HEK293 (cell line): ENCODE results near the gene CCDC167.

Experiments
- CTCF ChIA-PET: fragments of 350-600 bp; formaldehyde crosslinking; extraction: SDS; loops from one replicate; lab custom pipeline; 2021; ENCODE audit warnings: antibody characterized with exemption; lab: Yijun Ruan, JAX
- POLR2A ChIA-PET: fragments of 300-600 bp; formaldehyde crosslinking; extraction: SDS; loops from one replicate; lab custom pipeline; 2020; ENCODE audit warnings: antibody characterized with exemption, inconsistent platforms; lab: Yijun Ruan, JAX
- H3K27ac ChIP-seq: fragments of 200-500 bp; sonication (Bioruptor generic); 2 replicates; pipeline ENCODE4 v1.5.1; 2014; ENCODE audit warnings: low read depth, low read length, control low read depth, inconsistent platforms; ENCODE audit errors: extremely low read depth
- H3K36me3 ChIP-seq, 2 experiments: fragments of 200-500 bp in 1 of 2; sonication (Bioruptor generic) in 1 of 2; 1 replicate in 1 of 2; 2 replicates in 1 of 2; pipeline ENCODE4 v1.5.1; 2014 to 2017; ENCODE audit warnings: inconsistent platforms in 2 of 2, low read length in 2 of 2; ENCODE audit not compliant: control insufficient read depth in 2 of 2, insufficient read depth in 1 of 2
- H3K4me1 ChIP-seq: fragments of 200-500 bp; sonication (Bioruptor generic); 2 replicates; pipeline ENCODE4 v1.5.1; 2014; ENCODE audit warnings: mild to moderate bottlenecking, low read length, inconsistent platforms; ENCODE audit not compliant: control insufficient read depth, insufficient read depth
- H3K4me3 ChIP-seq: 2 replicates; pipeline ENCODE4 v1.5.1; 2011; ENCODE audit warnings: low read depth, mild to moderate bottlenecking, control low read depth, low read length, moderate library complexity
- H3K9me3 ChIP-seq: fragments of 200-500 bp; sonication (Bioruptor generic); 2 replicates; pipeline ENCODE4 v1.5.1; 2014; ENCODE audit warnings: low read depth, low read length, inconsistent platforms; ENCODE audit not compliant: control insufficient read depth, insufficient read depth
- BCL11B ChIP-seq: fragments of 450-650 bp; formaldehyde crosslinking; IDR thresholded peaks from 2 replicates; pipeline ENCODE4 v1.5.1; 2016; ENCODE audit warnings: low read depth, missing biosample characterization, missing genetic modification characterization
- GFI1B ChIP-seq: fragments of 450-650 bp; formaldehyde crosslinking; IDR thresholded peaks from 2 replicates; pipeline ENCODE4 v1.5.1; 2016; ENCODE audit warnings: missing biosample characterization, missing genetic modification characterization
- GLI2 ChIP-seq: fragments of 450-650 bp; formaldehyde crosslinking; IDR thresholded peaks from 2 replicates; pipeline ENCODE4; 2017; ENCODE audit warnings: missing biosample characterization, missing genetic modification characterization, low read depth, borderline replicate concordance
- HOXA7 ChIP-seq: sonication (generic); formaldehyde crosslinking; IDR thresholded peaks from 2 replicates; pipeline ENCODE4 v1.8.1; 2022; ENCODE audit warnings: missing genetic modification reagents, borderline replicate concordance
- OSR2 ChIP-seq: fragments of 450-650 bp; formaldehyde crosslinking; IDR thresholded peaks from 2 replicates; pipeline ENCODE4 v1.5.1; 2016; ENCODE audit warnings: missing biosample characterization, missing genetic modification characterization
- ZBTB21 ChIP-seq: fragments of 450-650 bp; formaldehyde crosslinking; IDR thresholded peaks from 2 replicates; pipeline ENCODE4 v1.5.1; 2017; ENCODE audit warnings: missing biosample characterization, missing genetic modification characterization
- ZFHX2 ChIP-seq: fragments of 450-650 bp; formaldehyde crosslinking; conservative IDR thresholded peaks from 2 replicates; pipeline ENCODE4 v1.5.1; 2016; ENCODE audit warnings: missing biosample characterization, missing genetic modification characterization
- ZNF114 ChIP-seq: fragments of 450-650 bp; formaldehyde crosslinking; IDR thresholded peaks from 2 replicates; pipeline ENCODE4 v1.5.0; 2017; ENCODE audit warnings: missing biosample characterization, missing genetic modification characterization
- ZNF140 ChIP-seq: fragments of 450-650 bp; formaldehyde crosslinking; IDR thresholded peaks from 2 replicates; pipeline ENCODE4 v1.5.1; 2016; ENCODE audit warnings: missing biosample characterization, missing genetic modification characterization
- ZNF175 ChIP-seq: fragments of 450-650 bp; formaldehyde crosslinking; IDR thresholded peaks from 2 replicates; pipeline ENCODE4 v1.5.1; 2016; ENCODE audit warnings: missing biosample characterization, missing genetic modification characterization
- ZNF184 ChIP-seq: fragments of 450-650 bp; IDR thresholded peaks from 2 replicates; pipeline ENCODE4 v1.5.1; 2018; ENCODE audit warnings: missing biosample characterization, mild to moderate bottlenecking, missing genetic modification characterization
- ZNF302 ChIP-seq: fragments of 450-650 bp; formaldehyde crosslinking; IDR thresholded peaks from 2 replicates; pipeline ENCODE4 v1.5.1; 2016; ENCODE audit warnings: missing biosample characterization, missing genetic modification characterization, low read depth
- ZNF350 ChIP-seq: fragments of 450-650 bp; formaldehyde crosslinking; IDR thresholded peaks from 2 replicates; pipeline ENCODE4 v1.5.0; 2017; ENCODE audit warnings: missing biosample characterization, mild to moderate bottlenecking, missing genetic modification characterization
- ZNF423 ChIP-seq: fragments of 450-650 bp; formaldehyde crosslinking; IDR thresholded peaks from 2 replicates; pipeline ENCODE4 v1.5.1; 2016; ENCODE audit warnings: missing biosample characterization, missing genetic modification characterization
- ZNF530 ChIP-seq: fragments of 450-650 bp; formaldehyde crosslinking; IDR thresholded peaks from 2 replicates; pipeline ENCODE4 v1.5.1; 2016; ENCODE audit warnings: low read depth, missing biosample characterization, missing genetic modification characterization
- ZNF555 ChIP-seq: fragments of 450-650 bp; formaldehyde crosslinking; conservative IDR thresholded peaks from 2 replicates; pipeline ENCODE4 v1.5.1; 2017; ENCODE audit warnings: missing biosample characterization, mild to moderate bottlenecking, missing genetic modification characterization, inconsistent platforms
- ZNF561 ChIP-seq: fragments of 450-650 bp; IDR thresholded peaks from 2 replicates; pipeline ENCODE4 v1.5.1; 2018; ENCODE audit warnings: missing biosample characterization, missing genetic modification characterization, borderline replicate concordance
- ZNF596 ChIP-seq: fragments of 450-650 bp; IDR thresholded peaks from 2 replicates; pipeline ENCODE4 v1.5.0; 2018; ENCODE audit warnings: missing biosample characterization, mild to moderate bottlenecking, missing genetic modification characterization, moderate library complexity
- ZNF664 ChIP-seq: fragments of 450-650 bp; formaldehyde crosslinking; IDR thresholded peaks from 2 replicates; pipeline ENCODE4 v1.5.1; 2016; ENCODE audit warnings: missing biosample characterization, missing genetic modification characterization
- TF ChIP-seq, protein P1 (sequence below): fragments of 450-650 bp; formaldehyde crosslinking; IDR thresholded peaks from 2 replicates; pipeline ENCODE4 v1.5.1; 2016; ENCODE audit warnings: missing biosample characterization, missing genetic modification characterization, borderline replicate concordance
- TF ChIP-seq, protein P2 (sequence below): fragments of 450-650 bp; formaldehyde crosslinking; IDR thresholded peaks from 2 replicates; pipeline ENCODE4 v1.5.1; 2016; ENCODE audit warnings: missing biosample characterization, missing genetic modification characterization
- TF ChIP-seq, protein P3 (sequence below): fragments of 450-650 bp; formaldehyde crosslinking; IDR thresholded peaks from 2 replicates; pipeline ENCODE4 v1.5.1; 2016; ENCODE audit warnings: missing biosample characterization, missing genetic modification characterization
- TF ChIP-seq, protein P4 (sequence below): fragments of 450-650 bp; formaldehyde crosslinking; IDR thresholded peaks from 2 replicates; pipeline ENCODE4 v1.5.1; 2016; ENCODE audit warnings: missing biosample characterization, missing genetic modification characterization
- TF ChIP-seq, protein P5 (sequence below): fragments of 450-650 bp; formaldehyde crosslinking; IDR thresholded peaks from 2 replicates; pipeline ENCODE4 v1.5.1; 2017; ENCODE audit warnings: missing biosample characterization, missing genetic modification characterization
- TF ChIP-seq, protein P6 (sequence below): fragments of 450-650 bp; formaldehyde crosslinking; IDR thresholded peaks from 2 replicates; pipeline ENCODE4 v1.5.1; 2016; ENCODE audit warnings: missing biosample characterization, missing genetic modification characterization, low read depth

Gene CCDC167

DNA sequence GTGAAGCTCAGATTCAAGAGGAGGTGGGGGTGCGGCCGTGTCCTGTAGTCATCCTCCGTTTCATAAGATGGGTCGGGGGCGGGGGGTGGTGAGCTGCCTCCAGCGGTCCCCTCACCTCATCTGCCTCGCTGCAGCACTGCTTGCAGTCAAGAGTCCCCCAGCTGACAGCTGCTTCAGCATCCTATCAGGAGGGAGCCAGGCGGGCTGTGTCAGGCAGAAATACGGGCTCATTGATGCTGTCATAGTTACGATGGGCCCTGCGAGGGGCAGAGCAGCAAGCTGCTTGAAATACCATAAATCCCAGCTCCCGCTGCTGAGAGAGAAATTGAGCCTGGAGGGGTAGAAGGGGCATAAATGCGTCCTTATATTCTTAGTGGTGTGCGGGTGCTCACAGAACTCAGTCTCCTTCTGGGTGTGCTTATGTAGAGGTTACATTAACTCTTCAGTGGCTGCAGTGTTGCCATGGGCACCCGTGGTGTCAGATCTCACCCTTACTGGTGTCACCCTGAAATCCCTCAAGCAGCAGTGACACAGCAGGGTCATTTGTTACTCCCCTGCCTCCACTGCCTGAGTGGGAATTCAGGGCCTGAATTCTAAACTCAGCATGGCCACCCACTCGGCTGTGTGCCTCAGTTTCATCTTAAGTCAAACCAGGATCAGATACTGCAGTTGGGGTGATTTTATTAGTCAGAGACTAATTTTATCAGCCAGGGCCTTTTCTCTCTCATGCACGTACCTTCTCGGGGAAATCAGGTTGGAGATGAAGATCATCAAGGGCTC lies 21.8 kb downstream of the CCDC167 start (continued):
- TF ChIP-seq BCL11B (tag by site-specific recombination) (no peak), ZNF184 (no peak), ZNF555 (tag by site-specific recombination) (no peak), ZNF664 (tag by site-specific recombination) (no peak), ZNF140 (no peak)
- TF ChIP-seq, protein P1, sequence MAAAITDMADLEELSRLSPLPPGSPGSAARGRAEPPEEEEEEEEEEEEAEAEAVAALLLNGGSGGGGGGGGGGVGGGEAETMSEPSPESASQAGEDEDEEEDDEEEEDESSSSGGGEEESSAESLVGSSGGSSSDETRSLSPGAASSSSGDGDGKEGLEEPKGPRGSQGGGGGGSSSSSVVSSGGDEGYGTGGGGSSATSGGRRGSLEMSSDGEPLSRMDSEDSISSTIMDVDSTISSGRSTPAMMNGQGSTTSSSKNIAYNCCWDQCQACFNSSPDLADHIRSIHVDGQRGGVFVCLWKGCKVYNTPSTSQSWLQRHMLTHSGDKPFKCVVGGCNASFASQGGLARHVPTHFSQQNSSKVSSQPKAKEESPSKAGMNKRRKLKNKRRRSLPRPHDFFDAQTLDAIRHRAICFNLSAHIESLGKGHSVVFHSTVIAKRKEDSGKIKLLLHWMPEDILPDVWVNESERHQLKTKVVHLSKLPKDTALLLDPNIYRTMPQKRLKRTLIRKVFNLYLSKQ (tag by site-specific recombination) = no peak

DNA sequence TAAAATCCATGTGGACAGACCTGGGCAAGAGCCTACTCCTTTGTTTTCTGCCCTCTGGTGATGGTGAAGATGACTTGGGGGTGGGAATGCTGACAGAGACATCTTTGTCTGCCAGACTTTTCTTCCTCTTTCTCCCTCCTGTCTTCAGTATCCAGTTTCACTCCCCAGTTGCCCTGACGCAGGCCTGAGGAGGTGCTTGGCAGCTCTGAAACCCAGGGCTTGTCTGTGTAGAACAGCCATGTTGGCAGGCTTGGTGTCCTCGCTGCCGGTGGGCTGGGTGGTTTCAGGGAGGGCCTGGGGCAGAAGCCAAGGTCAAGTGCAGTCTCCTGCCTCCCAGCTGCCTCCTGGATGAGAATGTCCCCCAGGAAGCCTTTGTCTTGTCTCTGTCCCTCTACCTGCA lies 22.5 kb downstream of the CCDC167 start:
- POLR2A ChIA-PET = no interaction called here
- Histone ChIP-seq H3K27ac (no peak overlapping the region), H3K9me3 (no peaks in the 10 kb centered on the region), H3K36me3 (peaks cover 10 to 98% of the 10 kb centered on the region in 2 experiments; a peak in 1 of 3 replicates), H3K4me1 (no peaks in the 10 kb centered on the region), H3K4me3 (no peak overlapping the region)
- CTCF ChIA-PET = interaction anchor here (0.8 to 1.1 kb wide), 2 partner anchors 12 to 151 kb away, joined by 3 to 4 read pairs; no protein-coding TSS in a partner anchor
- TF ChIP-seq, protein P2, sequence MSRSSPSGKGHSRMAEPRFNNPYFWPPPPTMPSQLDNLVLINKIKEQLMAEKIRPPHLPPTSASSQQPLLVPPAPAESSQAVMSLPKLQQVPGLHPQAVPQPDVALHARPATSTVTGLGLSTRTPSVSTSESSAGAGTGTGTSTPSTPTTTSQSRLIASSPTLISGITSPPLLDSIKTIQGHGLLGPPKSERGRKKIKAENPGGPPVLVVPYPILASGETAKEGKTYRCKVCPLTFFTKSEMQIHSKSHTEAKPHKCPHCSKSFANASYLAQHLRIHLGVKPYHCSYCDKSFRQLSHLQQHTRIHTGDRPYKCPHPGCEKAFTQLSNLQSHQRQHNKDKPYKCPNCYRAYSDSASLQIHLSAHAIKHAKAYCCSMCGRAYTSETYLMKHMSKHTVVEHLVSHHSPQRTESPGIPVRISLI (tag by site-specific recombination) = no peak
- TF ChIP-seq, protein P3, sequence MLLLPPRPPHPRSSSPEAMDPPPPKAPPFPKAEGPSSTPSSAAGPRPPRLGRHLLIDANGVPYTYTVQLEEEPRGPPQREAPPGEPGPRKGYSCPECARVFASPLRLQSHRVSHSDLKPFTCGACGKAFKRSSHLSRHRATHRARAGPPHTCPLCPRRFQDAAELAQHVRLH = no peak
- TF ChIP-seq, protein P4, sequence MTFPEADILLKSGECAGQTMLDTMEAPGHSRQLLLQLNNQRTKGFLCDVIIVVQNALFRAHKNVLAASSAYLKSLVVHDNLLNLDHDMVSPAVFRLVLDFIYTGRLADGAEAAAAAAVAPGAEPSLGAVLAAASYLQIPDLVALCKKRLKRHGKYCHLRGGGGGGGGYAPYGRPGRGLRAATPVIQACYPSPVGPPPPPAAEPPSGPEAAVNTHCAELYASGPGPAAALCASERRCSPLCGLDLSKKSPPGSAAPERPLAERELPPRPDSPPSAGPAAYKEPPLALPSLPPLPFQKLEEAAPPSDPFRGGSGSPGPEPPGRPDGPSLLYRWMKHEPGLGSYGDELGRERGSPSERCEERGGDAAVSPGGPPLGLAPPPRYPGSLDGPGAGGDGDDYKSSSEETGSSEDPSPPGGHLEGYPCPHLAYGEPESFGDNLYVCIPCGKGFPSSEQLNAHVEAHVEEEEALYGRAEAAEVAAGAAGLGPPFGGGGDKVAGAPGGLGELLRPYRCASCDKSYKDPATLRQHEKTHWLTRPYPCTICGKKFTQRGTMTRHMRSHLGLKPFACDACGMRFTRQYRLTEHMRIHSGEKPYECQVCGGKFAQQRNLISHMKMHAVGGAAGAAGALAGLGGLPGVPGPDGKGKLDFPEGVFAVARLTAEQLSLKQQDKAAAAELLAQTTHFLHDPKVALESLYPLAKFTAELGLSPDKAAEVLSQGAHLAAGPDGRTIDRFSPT (tag by site-specific recombination) = no peak
- TF ChIP-seq, protein P5, sequence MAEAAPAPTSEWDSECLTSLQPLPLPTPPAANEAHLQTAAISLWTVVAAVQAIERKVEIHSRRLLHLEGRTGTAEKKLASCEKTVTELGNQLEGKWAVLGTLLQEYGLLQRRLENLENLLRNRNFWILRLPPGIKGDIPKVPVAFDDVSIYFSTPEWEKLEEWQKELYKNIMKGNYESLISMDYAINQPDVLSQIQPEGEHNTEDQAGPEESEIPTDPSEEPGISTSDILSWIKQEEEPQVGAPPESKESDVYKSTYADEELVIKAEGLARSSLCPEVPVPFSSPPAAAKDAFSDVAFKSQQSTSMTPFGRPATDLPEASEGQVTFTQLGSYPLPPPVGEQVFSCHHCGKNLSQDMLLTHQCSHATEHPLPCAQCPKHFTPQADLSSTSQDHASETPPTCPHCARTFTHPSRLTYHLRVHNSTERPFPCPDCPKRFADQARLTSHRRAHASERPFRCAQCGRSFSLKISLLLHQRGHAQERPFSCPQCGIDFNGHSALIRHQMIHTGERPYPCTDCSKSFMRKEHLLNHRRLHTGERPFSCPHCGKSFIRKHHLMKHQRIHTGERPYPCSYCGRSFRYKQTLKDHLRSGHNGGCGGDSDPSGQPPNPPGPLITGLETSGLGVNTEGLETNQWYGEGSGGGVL = no peak
- TF ChIP-seq GFI1B = no peak

DNA sequence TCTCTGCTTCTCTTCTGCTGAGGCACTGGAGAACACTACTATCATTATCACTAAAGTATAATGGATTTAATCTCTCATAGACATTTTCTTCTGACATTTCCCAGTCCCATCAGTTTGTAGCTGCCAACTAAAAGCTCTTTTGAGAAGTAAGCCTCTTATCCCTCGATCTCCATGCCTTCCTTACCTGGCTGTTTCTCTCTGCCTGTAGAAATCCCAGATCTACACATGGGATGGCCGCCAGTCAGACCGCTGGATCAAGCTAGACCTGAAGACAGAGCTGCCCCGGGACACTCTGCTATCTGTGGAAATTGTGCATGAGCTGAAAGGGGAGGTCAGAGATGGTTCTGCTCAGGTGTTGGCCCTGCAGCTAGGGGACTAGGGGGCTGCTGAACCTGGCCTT lies 25.4 kb downstream of the CCDC167 start:
- Histone ChIP-seq H3K4me1 (no peaks in the 10 kb centered on the region), H3K9me3 (no peaks in the 10 kb centered on the region), H3K4me3 (no peak overlapping the region), H3K36me3 (peaks cover 31 to 89% of the 10 kb centered on the region in 2 experiments), H3K27ac (no peak overlapping the region)
- CTCF ChIA-PET = interaction anchor here (0.7 to 0.8 kb wide), 2 partner anchors 142 to 149 kb away, joined by 3 to 5 read pairs; no protein-coding TSS in a partner anchor
- POLR2A ChIA-PET = no interaction called here
- TF ChIP-seq ZNF561 (tag by site-specific recombination) (no peak), ZNF530 (no peak), ZBTB21 (tag by site-specific recombination) (no peak), ZNF114 (tag by site-specific recombination) (no peak), GLI2 (tag by site-specific recombination) (no peak), ZFHX2 (tag by site-specific recombination) (no peak), HOXA7 (CRISPR knock-in tag) (no peak), OSR2 (tag by site-specific recombination) (no peak), ZNF350 (tag by site-specific recombination) (no peak), ZNF302 (tag by site-specific recombination) (no peak), ZNF175 (tag by site-specific recombination) (no peak), ZNF596 (tag by site-specific recombination) (no peak), ZNF423 (tag by site-specific recombination) (no peak)
- TF ChIP-seq, protein P6, sequence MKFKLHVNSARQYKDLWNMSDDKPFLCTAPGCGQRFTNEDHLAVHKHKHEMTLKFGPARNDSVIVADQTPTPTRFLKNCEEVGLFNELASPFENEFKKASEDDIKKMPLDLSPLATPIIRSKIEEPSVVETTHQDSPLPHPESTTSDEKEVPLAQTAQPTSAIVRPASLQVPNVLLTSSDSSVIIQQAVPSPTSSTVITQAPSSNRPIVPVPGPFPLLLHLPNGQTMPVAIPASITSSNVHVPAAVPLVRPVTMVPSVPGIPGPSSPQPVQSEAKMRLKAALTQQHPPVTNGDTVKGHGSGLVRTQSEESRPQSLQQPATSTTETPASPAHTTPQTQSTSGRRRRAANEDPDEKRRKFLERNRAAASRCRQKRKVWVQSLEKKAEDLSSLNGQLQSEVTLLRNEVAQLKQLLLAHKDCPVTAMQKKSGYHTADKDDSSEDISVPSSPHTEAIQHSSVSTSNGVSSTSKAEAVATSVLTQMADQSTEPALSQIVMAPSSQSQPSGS (tag by site-specific recombination) = no peak
